HEK293 (cell line): Measurements from ENCODE around the gene ADAM8.

Experiments used
- EGR2 ChIP-seq: fragments of 450-650 bp; formaldehyde crosslinking; IDR thresholded peaks from 2 replicates; pipeline ENCODE4 v1.5.1; 2016; ENCODE audit warnings: low read depth, missing biosample characterization, missing genetic modification characterization
- GLIS1 ChIP-seq: fragments of 450-650 bp; formaldehyde crosslinking; IDR thresholded peaks from 2 replicates; pipeline ENCODE4 v1.5.1; 2016; ENCODE audit warnings: missing biosample characterization, missing genetic modification characterization
- HOXA7 ChIP-seq: sonication (generic); formaldehyde crosslinking; IDR thresholded peaks from 2 replicates; pipeline ENCODE4 v1.8.1; 2022; ENCODE audit warnings: missing genetic modification reagents, borderline replicate concordance
- IKZF3 ChIP-seq: fragments of 450-650 bp; IDR thresholded peaks from 2 replicates; pipeline ENCODE4 v1.5.0; 2018; ENCODE audit warnings: missing biosample characterization, mild to moderate bottlenecking, missing genetic modification characterization, moderate library complexity
- OSR2 ChIP-seq: fragments of 450-650 bp; formaldehyde crosslinking; IDR thresholded peaks from 2 replicates; pipeline ENCODE4 v1.5.1; 2016; ENCODE audit warnings: missing biosample characterization, missing genetic modification characterization
- PRDM1 ChIP-seq: fragments of 450-650 bp; formaldehyde crosslinking; IDR thresholded peaks from 2 replicates; pipeline ENCODE4; 2016; ENCODE audit warnings: missing biosample characterization, missing genetic modification characterization
- RBAK ChIP-seq: fragments of 450-650 bp; formaldehyde crosslinking; IDR thresholded peaks from 2 replicates; pipeline ENCODE4 v1.5.1; 2016; ENCODE audit warnings: missing biosample characterization, missing genetic modification characterization
- SCRT2 ChIP-seq: fragments of 450-650 bp; formaldehyde crosslinking; IDR thresholded peaks from 2 replicates; pipeline ENCODE4 v1.5.1; 2016; ENCODE audit warnings: missing biosample characterization, missing genetic modification characterization
- SP7 ChIP-seq: fragments of 450-650 bp; formaldehyde crosslinking; IDR thresholded peaks from 2 replicates; pipeline ENCODE4 v1.5.1; 2016; ENCODE audit warnings: missing biosample characterization, missing genetic modification characterization
- TCF7L2 ChIP-seq: IDR thresholded peaks from 2 replicates; pipeline ENCODE4 v1.6.1; 2011; ENCODE audit warnings: low read depth, mild to moderate bottlenecking, inconsistent platforms, low read length, moderate library complexity, borderline replicate concordance
- ZBTB17 ChIP-seq: fragments of 450-650 bp; formaldehyde crosslinking; IDR thresholded peaks from 2 replicates; pipeline ENCODE4 v1.5.1; 2016; ENCODE audit warnings: missing biosample characterization, missing genetic modification characterization
- ZBTB20 ChIP-seq: fragments of 450-650 bp; formaldehyde crosslinking; IDR thresholded peaks from 2 replicates; pipeline ENCODE4 v1.5.1; 2016; ENCODE audit warnings: missing biosample characterization, missing genetic modification characterization
- ZBTB21 ChIP-seq: fragments of 450-650 bp; formaldehyde crosslinking; IDR thresholded peaks from 2 replicates; pipeline ENCODE4 v1.5.1; 2017; ENCODE audit warnings: missing biosample characterization, missing genetic modification characterization
- ZIC2 ChIP-seq: fragments of 450-650 bp; formaldehyde crosslinking; IDR thresholded peaks from 2 replicates; pipeline ENCODE4 v1.5.1; 2016; ENCODE audit warnings: missing biosample characterization, missing genetic modification characterization
- ZNF133 ChIP-seq: fragments of 450-650 bp; formaldehyde crosslinking; IDR thresholded peaks from 2 replicates; pipeline ENCODE4 v1.5.1; 2016; ENCODE audit warnings: missing biosample characterization, missing genetic modification characterization
- ZNF140 ChIP-seq: fragments of 450-650 bp; formaldehyde crosslinking; IDR thresholded peaks from 2 replicates; pipeline ENCODE4 v1.5.1; 2016; ENCODE audit warnings: missing biosample characterization, missing genetic modification characterization
- ZNF223 ChIP-seq: fragments of 450-650 bp; formaldehyde crosslinking; IDR thresholded peaks from 2 replicates; pipeline ENCODE4 v1.5.1; 2016; ENCODE audit warnings: missing biosample characterization, missing genetic modification characterization
- ZNF514 ChIP-seq: fragments of 450-650 bp; formaldehyde crosslinking; IDR thresholded peaks from 2 replicates; pipeline ENCODE4 v1.5.1; 2016; ENCODE audit warnings: missing biosample characterization, missing genetic modification characterization
- ZNF529 ChIP-seq: fragments of 450-650 bp; formaldehyde crosslinking; IDR thresholded peaks from 2 replicates; pipeline ENCODE4 v1.5.1; 2017; ENCODE audit warnings: missing genetic modification characterization, missing biosample characterization; ENCODE audit not compliant: insufficient replicate concordance
- ZNF548 ChIP-seq: fragments of 450-650 bp; formaldehyde crosslinking; IDR thresholded peaks from 2 replicates; pipeline ENCODE4 v1.5.1; 2016; ENCODE audit warnings: missing biosample characterization, missing genetic modification characterization
- ZNF560 ChIP-seq: fragments of 450-650 bp; formaldehyde crosslinking; IDR thresholded peaks from 2 replicates; pipeline ENCODE4 v1.5.1; 2017; ENCODE audit warnings: missing biosample characterization, missing genetic modification characterization, borderline replicate concordance
- ZSCAN16 ChIP-seq: fragments of 450-650 bp; formaldehyde crosslinking; IDR thresholded peaks from 2 replicates; pipeline ENCODE4 v1.5.1; 2016; ENCODE audit warnings: missing biosample characterization, missing genetic modification characterization
- TF ChIP-seq, protein P1 (sequence below): fragments of 450-650 bp; formaldehyde crosslinking; IDR thresholded peaks from 2 replicates; pipeline ENCODE4 v1.5.1; 2016; ENCODE audit warnings: missing biosample characterization, missing genetic modification characterization, borderline replicate concordance
- TF ChIP-seq, protein P2 (sequence below): fragments of 450-650 bp; formaldehyde crosslinking; IDR thresholded peaks from 2 replicates; pipeline ENCODE4 v1.5.1; 2017; ENCODE audit warnings: missing biosample characterization, missing genetic modification characterization
- TF ChIP-seq, protein P3 (sequence below): fragments of 450-650 bp; formaldehyde crosslinking; IDR thresholded peaks from 2 replicates; pipeline ENCODE4; 2016; ENCODE audit warnings: missing biosample characterization, missing genetic modification characterization
- TF ChIP-seq, protein P4 (sequence below): fragments of 450-650 bp; formaldehyde crosslinking; IDR thresholded peaks from 2 replicates; pipeline ENCODE4 v1.5.1; 2017; ENCODE audit warnings: missing biosample characterization, missing genetic modification characterization
- TF ChIP-seq, protein P5 (sequence below): fragments of 450-650 bp; formaldehyde crosslinking; IDR thresholded peaks from 2 replicates; pipeline ENCODE4 v1.5.0; 2017; ENCODE audit warnings: missing biosample characterization, missing genetic modification characterization, borderline replicate concordance
- TF ChIP-seq, protein P6 (sequence below): fragments of 450-650 bp; formaldehyde crosslinking; IDR thresholded peaks from 2 replicates; pipeline ENCODE4 v1.5.1; 2017; ENCODE audit warnings: missing biosample characterization, mild to moderate bottlenecking, missing genetic modification characterization, moderate library complexity

The ADAM8 gene

DNA sequence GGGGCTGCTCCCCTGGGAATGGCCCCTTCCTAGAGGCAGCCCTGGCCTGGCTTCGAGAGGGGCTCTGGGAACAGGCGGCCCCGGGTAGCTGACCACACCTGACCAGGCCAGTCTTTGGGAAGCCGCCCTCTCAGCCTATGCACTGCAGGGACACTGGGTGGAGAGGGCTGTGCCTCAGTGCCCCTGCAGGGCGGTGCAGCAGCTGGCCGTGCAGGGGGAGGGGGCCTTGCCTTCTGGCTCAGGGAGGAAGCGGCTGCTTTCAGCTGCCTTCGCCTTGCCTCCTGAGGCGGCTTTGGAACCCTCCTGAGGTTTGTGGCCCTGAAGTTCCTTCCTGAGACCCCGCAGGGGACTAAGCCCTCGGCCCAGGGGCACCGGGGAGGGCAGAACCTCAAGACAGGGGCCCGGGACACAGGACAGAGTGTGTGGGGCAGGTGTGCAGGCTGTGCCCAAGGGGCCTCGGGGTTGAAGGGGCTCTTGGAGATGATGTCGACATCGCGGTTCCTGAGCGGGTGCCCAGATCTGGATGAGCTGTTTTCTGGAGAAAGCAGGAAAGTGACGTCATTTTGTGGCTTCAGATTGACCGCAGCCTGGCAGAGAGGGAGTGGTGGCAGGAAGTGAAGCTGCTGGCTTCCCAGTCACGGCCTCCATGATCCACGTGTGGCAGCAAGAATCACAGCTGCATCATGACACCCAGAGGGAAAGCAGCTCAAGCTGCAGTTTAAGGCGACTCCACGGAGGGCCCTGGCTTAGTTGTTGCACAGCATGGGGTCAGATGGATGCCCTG is 17.7 kb downstream of the ADAM8 start (continued):
- TF ChIP-seq, protein P1, sequence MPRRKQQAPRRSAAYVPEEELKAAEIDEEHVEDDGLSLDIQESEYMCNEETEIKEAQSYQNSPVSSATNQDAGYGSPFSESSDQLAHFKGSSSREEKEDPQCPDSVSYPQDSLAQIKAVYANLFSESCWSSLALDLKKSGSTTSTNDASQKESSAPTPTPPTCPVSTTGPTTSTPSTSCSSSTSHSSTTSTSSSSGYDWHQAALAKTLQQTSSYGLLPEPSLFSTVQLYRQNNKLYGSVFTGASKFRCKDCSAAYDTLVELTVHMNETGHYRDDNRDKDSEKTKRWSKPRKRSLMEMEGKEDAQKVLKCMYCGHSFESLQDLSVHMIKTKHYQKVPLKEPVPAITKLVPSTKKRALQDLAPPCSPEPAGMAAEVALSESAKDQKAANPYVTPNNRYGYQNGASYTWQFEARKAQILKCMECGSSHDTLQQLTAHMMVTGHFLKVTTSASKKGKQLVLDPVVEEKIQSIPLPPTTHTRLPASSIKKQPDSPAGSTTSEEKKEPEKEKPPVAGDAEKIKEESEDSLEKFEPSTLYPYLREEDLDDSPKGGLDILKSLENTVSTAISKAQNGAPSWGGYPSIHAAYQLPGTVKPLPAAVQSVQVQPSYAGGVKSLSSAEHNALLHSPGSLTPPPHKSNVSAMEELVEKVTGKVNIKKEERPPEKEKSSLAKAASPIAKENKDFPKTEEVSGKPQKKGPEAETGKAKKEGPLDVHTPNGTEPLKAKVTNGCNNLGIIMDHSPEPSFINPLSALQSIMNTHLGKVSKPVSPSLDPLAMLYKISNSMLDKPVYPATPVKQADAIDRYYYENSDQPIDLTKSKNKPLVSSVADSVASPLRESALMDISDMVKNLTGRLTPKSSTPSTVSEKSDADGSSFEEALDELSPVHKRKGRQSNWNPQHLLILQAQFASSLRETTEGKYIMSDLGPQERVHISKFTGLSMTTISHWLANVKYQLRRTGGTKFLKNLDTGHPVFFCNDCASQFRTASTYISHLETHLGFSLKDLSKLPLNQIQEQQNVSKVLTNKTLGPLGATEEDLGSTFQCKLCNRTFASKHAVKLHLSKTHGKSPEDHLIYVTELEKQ (tag by site-specific recombination), result no peak
- TF ChIP-seq PRDM1 (tag by site-specific recombination) (no peak), ZNF140 (tag by site-specific recombination) (no peak), HOXA7 (CRISPR knock-in tag) (no peak), SCRT2 (no peak), ZBTB21 (peak; percentile 93), TCF7L2 (no peak), SP7 (tag by site-specific recombination) (peak; percentile 67; the same call in 1 of the 2 replicates), ZIC2 (tag by site-specific recombination) (peak; percentile 68), ZNF133 (no peak), ZNF529 (tag by site-specific recombination) (no peak), ZNF514 (tag by site-specific recombination) (no peak), ZSCAN16 (tag by site-specific recombination) (no peak), GLIS1 (tag by site-specific recombination) (peak; percentile 64), ZNF560 (tag by site-specific recombination) (no peak), OSR2 (no peak), ZBTB17 (tag by site-specific recombination) (no peak), ZNF223 (tag by site-specific recombination) (no peak), EGR2 (tag by site-specific recombination) (no peak), ZNF548 (tag by site-specific recombination) (no peak), IKZF3 (no peak), ZBTB20 (tag by site-specific recombination) (peak; percentile 34; the same call in 1 of the 2 replicates), RBAK (no peak)
- TF ChIP-seq, protein P2, sequence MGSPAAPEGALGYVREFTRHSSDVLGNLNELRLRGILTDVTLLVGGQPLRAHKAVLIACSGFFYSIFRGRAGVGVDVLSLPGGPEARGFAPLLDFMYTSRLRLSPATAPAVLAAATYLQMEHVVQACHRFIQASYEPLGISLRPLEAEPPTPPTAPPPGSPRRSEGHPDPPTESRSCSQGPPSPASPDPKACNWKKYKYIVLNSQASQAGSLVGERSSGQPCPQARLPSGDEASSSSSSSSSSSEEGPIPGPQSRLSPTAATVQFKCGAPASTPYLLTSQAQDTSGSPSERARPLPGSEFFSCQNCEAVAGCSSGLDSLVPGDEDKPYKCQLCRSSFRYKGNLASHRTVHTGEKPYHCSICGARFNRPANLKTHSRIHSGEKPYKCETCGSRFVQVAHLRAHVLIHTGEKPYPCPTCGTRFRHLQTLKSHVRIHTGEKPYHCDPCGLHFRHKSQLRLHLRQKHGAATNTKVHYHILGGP (tag by site-specific recombination), result no peak
- TF ChIP-seq, protein P3, sequence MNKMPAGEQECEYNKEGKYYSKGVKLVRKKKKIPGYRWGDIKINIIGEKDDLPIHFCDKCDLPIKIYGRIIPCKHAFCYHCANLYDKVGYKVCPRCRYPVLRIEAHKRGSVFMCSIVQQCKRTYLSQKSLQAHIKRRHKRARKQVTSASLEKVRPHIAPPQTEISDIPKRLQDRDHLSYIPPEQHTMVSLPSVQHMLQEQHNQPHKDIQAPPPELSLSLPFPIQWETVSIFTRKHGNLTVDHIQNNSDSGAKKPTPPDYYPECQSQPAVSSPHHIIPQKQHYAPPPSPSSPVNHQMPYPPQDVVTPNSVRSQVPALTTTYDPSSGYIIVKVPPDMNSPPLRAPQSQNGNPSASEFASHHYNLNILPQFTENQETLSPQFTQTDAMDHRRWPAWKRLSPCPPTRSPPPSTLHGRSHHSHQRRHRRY (tag by site-specific recombination), result no peak
- TF ChIP-seq, protein P4, sequence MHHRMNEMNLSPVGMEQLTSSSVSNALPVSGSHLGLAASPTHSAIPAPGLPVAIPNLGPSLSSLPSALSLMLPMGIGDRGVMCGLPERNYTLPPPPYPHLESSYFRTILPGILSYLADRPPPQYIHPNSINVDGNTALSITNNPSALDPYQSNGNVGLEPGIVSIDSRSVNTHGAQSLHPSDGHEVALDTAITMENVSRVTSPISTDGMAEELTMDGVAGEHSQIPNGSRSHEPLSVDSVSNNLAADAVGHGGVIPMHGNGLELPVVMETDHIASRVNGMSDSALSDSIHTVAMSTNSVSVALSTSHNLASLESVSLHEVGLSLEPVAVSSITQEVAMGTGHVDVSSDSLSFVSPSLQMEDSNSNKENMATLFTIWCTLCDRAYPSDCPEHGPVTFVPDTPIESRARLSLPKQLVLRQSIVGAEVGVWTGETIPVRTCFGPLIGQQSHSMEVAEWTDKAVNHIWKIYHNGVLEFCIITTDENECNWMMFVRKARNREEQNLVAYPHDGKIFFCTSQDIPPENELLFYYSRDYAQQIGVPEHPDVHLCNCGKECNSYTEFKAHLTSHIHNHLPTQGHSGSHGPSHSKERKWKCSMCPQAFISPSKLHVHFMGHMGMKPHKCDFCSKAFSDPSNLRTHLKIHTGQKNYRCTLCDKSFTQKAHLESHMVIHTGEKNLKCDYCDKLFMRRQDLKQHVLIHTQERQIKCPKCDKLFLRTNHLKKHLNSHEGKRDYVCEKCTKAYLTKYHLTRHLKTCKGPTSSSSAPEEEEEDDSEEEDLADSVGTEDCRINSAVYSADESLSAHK (tag by site-specific recombination), result no peak
- TF ChIP-seq, protein P5, sequence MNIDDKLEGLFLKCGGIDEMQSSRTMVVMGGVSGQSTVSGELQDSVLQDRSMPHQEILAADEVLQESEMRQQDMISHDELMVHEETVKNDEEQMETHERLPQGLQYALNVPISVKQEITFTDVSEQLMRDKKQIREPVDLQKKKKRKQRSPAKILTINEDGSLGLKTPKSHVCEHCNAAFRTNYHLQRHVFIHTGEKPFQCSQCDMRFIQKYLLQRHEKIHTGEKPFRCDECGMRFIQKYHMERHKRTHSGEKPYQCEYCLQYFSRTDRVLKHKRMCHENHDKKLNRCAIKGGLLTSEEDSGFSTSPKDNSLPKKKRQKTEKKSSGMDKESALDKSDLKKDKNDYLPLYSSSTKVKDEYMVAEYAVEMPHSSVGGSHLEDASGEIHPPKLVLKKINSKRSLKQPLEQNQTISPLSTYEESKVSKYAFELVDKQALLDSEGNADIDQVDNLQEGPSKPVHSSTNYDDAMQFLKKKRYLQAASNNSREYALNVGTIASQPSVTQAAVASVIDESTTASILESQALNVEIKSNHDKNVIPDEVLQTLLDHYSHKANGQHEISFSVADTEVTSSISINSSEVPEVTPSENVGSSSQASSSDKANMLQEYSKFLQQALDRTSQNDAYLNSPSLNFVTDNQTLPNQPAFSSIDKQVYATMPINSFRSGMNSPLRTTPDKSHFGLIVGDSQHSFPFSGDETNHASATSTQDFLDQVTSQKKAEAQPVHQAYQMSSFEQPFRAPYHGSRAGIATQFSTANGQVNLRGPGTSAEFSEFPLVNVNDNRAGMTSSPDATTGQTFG (tag by site-specific recombination), result 0 out of 2 replicates have a peak, but pooled peaks have one; percentile 52
- TF ChIP-seq, protein P6, sequence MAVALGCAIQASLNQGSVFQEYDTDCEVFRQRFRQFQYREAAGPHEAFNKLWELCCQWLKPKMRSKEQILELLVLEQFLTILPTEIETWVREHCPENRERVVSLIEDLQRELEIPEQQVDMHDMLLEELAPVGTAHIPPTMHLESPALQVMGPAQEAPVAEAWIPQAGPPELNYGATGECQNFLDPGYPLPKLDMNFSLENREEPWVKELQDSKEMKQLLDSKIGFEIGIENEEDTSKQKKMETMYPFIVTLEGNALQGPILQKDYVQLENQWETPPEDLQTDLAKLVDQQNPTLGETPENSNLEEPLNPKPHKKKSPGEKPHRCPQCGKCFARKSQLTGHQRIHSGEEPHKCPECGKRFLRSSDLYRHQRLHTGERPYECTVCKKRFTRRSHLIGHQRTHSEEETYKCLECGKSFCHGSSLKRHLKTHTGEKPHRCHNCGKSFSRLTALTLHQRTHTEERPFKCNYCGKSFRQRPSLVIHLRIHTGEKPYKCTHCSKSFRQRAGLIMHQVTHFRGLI, result no peak
